Smooth muscle cell (in vitro differentiated cells): Measurements from ENCODE around the gene PSMB5. TPM values are rescaled to one million over a fixed set of nuclear protein-coding genes. Genes with fewer than 3 reads are reported as not detected.

Experiments used
- DNase-seq: peaks from one replicate; lab custom pipeline; 2025; ENCODE audit not compliant: unreplicated experiment; lab: John Stamatoyannopoulos, UW
- H2AFZ ChIP-seq: fragments of 200-600 bp; sonication (generic); 2 replicates; pipeline ENCODE4 v1.6.0; 2016; ENCODE audit warnings: antibody characterized with exemption, low read depth, mild to moderate bottlenecking
- H3F3A ChIP-seq: fragments of 200-600 bp; sonication (generic); 2 replicates; pipeline ENCODE4 v1.6.0; 2017; ENCODE audit warnings: antibody characterized with exemption, low read depth
- H3K27ac ChIP-seq: fragments of 200-600 bp; sonication (generic); 2 replicates; pipeline ENCODE4 v1.5.1; 2016; ENCODE audit warnings: low read depth, mild to moderate bottlenecking
- H3K27me3 ChIP-seq: fragments of 200-600 bp; sonication (generic); 2 replicates; pipeline ENCODE4 v1.6.1; 2016; ENCODE audit warnings: low read depth, mild to moderate bottlenecking
- H3K36me3 ChIP-seq: fragments of 200-600 bp; sonication (generic); 2 replicates; pipeline ENCODE4 v1.5.1; 2016; ENCODE audit warnings: low read depth
- H3K4me1 ChIP-seq: fragments of 200-600 bp; sonication (generic); 2 replicates; pipeline ENCODE4 v1.5.1; 2016; ENCODE audit warnings: low read depth
- H3K4me2 ChIP-seq: fragments of 200-600 bp; sonication (generic); 2 replicates; pipeline ENCODE4 v1.6.0; 2016; ENCODE audit warnings: mild to moderate bottlenecking
- H3K4me3 ChIP-seq: fragments of 200-600 bp; sonication (generic); 2 replicates; pipeline ENCODE4 v1.5.1; 2016; ENCODE audit warnings: mild to moderate bottlenecking
- H3K79me2 ChIP-seq: fragments of 200-600 bp; sonication (generic); 2 replicates; pipeline ENCODE4 v1.6.0; 2016; ENCODE audit warnings: low read depth, mild to moderate bottlenecking
- H3K9ac ChIP-seq: fragments of 200-600 bp; sonication (generic); 2 replicates; pipeline ENCODE4 v1.6.0; 2016; ENCODE audit warnings: low read depth
- H3K9me3 ChIP-seq: fragments of 200-600 bp; sonication (generic); replicated peaks from 2 replicates; pipeline ENCODE4 v1.5.1; 2016; ENCODE audit warnings: low read depth
- H4K20me1 ChIP-seq: fragments of 200-600 bp; sonication (generic); 2 replicates; pipeline ENCODE4 v1.6.0; 2016; ENCODE audit warnings: low read depth
- WGBS: methylation state at CpG from one replicate; pipeline ENCODE4 v1.1.7; 2016; ENCODE audit warnings: low lambda C conversion rate; 5-methylcytosine and 5-hydroxymethylcytosine counted together
- polyA plus RNA-seq: library from polyadenylated mRNA; unstranded; fragments of >200 nt; fragmentation: Nextera tagmentation; extraction: Ambion mirVana; gene quantifications from 2 replicates; pipeline ENCODE4 v1.2.1, GENCODE V29; 2016
- total RNA-seq: library from RNA; depleted of rRNA; stranded (reverse); fragments of >200 nt; gene quantifications from 2 replicates; pipeline ENCODE4 v1.2.3, GENCODE V29; 2014
- TF ChIP-seq, protein P1 (sequence below): fragments of 200-600 bp; sonication (generic); IDR thresholded peaks from 2 replicates; pipeline ENCODE4 v1.5.1; 2017; ENCODE audit warnings: borderline replicate concordance, mild to moderate bottlenecking, antibody characterized with exemption; ENCODE audit not compliant: insufficient read depth, poor library complexity, severe bottlenecking

Gene PSMB5
- total and polyA plus RNA-seq, 2 experiments from 2014 or later: 183 to 374 TPM

DNA sequence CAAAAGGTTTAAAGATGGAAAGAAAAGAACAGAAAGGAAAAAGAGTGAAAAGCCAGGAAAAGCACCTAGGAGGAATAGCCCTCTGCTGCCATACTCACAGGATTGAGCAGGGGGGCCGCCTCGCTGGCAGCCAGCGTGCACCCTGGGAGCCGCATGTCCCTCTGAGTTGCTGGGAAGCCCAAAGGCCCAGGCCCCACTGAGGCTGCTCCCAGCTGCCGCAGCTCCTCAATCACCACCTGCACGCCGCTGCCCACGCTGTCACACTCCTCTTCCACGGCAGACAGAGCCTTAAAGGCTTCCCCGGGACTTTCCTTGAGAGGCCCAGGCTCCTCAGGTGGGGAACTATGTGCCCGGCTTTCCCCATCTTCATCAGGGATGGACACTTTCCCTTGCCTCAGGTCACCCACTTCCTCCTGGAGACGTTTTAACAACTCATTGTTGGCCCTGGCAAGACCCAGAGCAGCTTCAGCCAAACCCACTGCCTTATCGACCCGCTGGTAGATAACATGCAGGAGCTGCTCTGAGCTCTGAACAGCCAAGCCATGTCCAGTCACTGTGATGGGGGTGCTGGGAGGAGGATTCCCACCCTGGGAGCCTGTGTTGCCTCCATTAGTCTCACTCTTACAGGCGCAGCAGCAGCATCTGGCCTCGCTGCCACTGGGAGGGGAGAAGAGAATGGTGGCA lies 36.2 kb downstream of the PSMB5 start:
- Histone ChIP-seq H3K27me3 (no peaks in the 10 kb centered on the region), H4K20me1 (no peaks in the 10 kb centered on the region)
- 90% methylated on average over 16 of the region's 16 CpGs for WGBS

DNA sequence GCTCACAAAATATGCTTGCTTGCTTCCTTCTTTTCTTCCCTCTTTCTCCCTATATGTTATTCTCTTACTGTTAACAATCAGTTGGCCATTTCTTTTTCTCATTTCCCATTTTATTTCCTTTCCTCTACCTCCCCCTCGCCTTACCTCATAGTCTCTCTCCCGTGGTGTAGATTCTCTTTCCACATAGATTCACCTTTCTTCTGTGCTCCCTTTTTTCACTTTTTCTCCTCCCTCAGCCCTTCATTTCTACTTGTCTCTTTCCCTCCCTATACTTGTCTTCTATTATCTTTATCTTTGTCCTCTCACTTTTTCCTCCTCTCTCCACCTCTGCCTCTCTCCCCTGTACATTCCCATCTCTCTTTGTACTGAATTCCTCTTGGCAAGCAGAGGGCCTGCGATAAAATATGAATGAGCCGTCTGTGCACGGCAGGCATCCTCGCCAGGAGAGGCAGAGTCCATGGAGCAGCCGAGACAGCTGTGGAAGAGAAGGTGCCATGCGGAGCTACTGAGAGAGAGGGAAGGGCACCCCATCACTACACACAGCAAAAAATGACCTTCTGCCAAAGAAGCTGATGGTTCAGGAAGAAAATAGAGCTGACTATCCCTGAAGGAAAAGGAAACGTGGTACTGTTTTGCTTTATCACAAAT lies 36.9 kb downstream of the PSMB5 start:
- DNase-seq: no peak
- H3K9ac ChIP-seq: no peak overlapping the region
- no peaks in the 10 kb centered on the region for H3F3A ChIP-seq
- no peak overlapping the region for H3K27ac ChIP-seq
- 94% methylated on average over 9 of the region's 9 CpGs for WGBS
- no peak overlapping the region for H2AFZ ChIP-seq
- no peaks in the 10 kb centered on the region for H3K27me3 ChIP-seq
- H3K79me2 ChIP-seq: no peaks in the 10 kb centered on the region
- H3K9me3 ChIP-seq: no peaks in the 10 kb centered on the region
- H4K20me1 ChIP-seq: no peaks in the 10 kb centered on the region
- H3K4me2 ChIP-seq: no peak overlapping the region
- no peak overlapping the region for H3K4me3 ChIP-seq
- TF ChIP-seq, protein P1, sequence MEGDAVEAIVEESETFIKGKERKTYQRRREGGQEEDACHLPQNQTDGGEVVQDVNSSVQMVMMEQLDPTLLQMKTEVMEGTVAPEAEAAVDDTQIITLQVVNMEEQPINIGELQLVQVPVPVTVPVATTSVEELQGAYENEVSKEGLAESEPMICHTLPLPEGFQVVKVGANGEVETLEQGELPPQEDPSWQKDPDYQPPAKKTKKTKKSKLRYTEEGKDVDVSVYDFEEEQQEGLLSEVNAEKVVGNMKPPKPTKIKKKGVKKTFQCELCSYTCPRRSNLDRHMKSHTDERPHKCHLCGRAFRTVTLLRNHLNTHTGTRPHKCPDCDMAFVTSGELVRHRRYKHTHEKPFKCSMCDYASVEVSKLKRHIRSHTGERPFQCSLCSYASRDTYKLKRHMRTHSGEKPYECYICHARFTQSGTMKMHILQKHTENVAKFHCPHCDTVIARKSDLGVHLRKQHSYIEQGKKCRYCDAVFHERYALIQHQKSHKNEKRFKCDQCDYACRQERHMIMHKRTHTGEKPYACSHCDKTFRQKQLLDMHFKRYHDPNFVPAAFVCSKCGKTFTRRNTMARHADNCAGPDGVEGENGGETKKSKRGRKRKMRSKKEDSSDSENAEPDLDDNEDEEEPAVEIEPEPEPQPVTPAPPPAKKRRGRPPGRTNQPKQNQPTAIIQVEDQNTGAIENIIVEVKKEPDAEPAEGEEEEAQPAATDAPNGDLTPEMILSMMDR: no peak
- H3K36me3 ChIP-seq: no peaks in the 10 kb centered on the region
- peaks cover 7% of the 10 kb centered on the region for H3K4me1 ChIP-seq

More for the DNA sequence above, 36.2 kb downstream of the PSMB5 start:
- TF ChIP-seq, protein P1: no peak
- DNase-seq: no peak
- H2AFZ ChIP-seq: no peak overlapping the region
- no peaks in the 10 kb centered on the region for H3K9me3 ChIP-seq
- H3K36me3 ChIP-seq: no peaks in the 10 kb centered on the region
- no peaks in the 10 kb centered on the region for H3F3A ChIP-seq
- no peak overlapping the region for H3K4me3 ChIP-seq
- no peak overlapping the region for H3K27ac ChIP-seq
- no peak overlapping the region for H3K9ac ChIP-seq
- peaks cover 7% of the 10 kb centered on the region for H3K4me1 ChIP-seq
- H3K79me2 ChIP-seq: no peaks in the 10 kb centered on the region
- H3K4me2 ChIP-seq: no peak overlapping the region

- Histone ChIP-seq H4K20me1 (no peaks in the 10 kb centered on the region), H3K9ac (no peak overlapping the region), H3K79me2 (no peaks in the 10 kb centered on the region), H3K9me3 (no peaks in the 10 kb centered on the region), H3F3A (no peaks in the 10 kb centered on the region), H3K27ac (no peak overlapping the region), H3K4me2 (no peak overlapping the region), H3K36me3 (no peaks in the 10 kb centered on the region), H3K27me3 (no peaks in the 10 kb centered on the region), H3K4me1 (peaks cover 7% of the 10 kb centered on the region), H3K4me3 (no peak overlapping the region), H2AFZ (no peak overlapping the region)
- no peak for DNase-seq
- TF ChIP-seq, protein P1: no peak
- WGBS: 76% methylated on average over 11 of the region's 11 CpGs
Observed at GRCh38 chr14:22996768-22997654, 37.7 kb downstream of the PSMB5 start.
